ENCODE results near the gene MYH8.

MYH8 gene

DNA sequence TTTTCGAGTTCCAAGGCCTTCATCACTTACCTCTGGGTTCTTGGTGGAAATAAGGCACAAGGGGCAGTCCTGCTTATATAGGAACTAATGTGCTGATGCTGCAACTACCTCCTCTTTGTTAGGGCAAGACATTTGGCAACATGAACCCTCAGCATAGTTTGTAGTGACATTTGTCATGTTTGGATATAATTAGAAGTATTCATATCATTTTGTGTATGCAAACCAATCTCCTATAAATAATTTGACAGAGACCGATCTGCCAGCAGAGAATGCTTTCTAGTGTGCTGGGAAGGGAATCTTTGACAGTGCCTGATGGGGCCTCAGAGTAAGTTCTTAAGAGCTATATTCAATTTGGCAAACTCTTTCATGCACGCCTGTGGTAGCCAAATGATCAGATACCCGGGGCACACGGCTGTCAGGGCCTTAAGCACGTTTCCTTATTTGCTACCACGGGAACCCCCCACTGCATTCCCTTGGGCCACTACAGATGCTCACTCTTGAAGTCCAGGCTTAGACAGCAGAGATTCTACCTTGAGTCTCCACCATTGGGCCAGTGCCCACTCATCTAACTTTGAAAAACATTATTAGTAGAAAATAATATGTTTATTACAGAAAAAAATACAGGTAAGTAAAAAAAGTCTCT is at the start of gene MYH8:
Gene MYH8, minus strand, starts transcription at position 51 of the 643 bp plus-strand sequence. CDS start 1,723 bp downstream, outside the sequence.
- DNase-seq: no peak

DNA sequence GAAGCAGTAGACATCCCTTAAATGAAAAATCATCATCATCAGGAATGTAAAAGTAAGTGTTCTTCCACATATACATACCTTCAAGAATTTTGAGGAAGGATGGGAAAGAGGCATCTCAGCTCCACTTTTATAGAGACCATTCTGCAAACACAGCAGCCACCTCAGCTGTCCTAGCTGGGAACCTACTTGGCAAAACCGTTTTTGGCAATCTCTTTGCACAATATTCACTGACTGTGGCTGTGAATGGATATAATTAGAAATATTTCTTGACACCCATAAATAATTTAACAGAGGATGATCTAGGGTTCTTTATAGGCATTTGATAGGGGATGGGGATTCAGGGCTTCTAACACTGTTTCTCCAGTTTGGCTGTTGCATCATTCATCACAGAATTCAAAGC is 47.7 kb upstream of the MYH8 start, which contains the start of gene MYH4:
Gene MYH4, minus strand, starts transcription at position 101 of the 400 bp plus-strand sequence. CDS start 2,814 bp downstream, outside the sequence.
- no peak for DNase-seq

DNA sequence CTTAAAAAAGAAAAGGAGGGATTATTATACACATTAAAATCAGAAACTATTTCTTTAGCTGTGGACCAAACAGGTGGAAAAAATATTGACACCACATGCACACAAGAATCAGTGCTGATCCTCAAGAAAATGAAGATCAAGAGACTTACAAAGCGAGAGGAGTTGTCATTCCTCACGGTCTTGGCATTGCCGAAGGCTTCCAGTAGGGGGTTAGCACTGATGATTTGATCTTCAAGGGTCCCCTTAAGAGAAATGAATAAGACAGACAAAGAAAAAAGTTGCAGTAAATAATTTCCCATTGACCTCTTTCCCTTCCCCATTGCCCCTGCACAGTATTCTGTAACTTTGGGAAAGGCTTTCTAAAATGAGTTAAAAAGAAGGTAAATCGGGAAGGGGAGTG is 41.7 kb upstream of the MYH8 start:
- DNase-seq: no peak

DNA sequence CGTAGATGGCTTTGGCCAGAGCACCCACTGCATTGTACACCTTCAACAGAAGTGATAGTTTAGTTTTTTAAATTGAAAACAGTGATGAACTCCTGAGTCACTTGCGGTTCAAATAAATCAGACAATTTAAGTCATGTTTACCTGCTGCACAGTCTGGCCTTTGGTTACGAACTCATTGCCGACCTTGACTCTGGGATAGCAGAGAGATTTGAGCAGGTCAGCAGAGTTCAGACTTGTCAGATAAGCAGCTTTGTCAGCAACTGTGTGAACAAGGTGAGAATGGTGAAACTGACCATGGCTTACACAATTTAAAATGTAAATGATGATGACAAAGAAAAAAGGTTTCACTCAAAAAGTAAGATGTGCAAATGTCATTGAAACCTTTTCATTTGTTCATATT is 38.3 kb upstream of the MYH8 start:
- no peak for DNase-seq

DNA sequence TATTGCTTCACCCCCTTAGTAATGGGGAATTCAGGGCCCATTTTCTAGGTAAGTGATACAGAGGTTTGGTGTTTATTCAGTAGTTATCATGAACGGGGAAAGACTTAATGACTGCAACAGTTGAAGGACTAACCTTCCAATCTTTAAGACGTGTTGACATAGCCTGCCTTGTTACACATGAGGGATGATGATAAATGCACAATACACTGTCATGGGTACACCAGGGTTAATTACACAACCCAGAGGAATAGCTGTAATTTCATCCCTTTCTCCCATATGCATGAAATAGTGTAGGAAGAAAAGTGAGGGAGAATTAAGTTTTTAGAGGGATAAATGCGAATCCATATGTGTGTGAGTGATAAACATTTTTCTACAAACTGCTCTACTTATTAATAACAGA is 37.0 kb upstream of the MYH8 start:
- DNase-seq: no peak

DNA sequence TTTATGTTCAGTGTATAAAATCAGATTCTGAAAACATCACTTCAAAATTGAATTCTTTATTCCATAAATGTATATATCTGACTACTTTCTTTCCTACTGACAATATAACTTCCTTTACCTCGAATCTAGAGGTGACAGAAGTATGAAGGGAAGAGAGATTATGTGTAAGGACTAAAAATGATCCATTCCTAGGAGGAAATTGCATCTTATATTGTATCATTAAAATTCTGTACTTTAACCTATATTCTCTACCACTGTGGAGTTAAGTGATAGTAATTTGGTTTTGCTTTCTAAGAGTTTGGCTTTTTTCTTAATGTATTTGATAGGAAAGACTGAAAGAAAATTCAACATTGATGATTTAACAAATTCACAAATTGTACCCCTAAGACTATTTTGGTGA is 36.2 kb upstream of the MYH8 start:
- no peak for DNase-seq

DNA sequence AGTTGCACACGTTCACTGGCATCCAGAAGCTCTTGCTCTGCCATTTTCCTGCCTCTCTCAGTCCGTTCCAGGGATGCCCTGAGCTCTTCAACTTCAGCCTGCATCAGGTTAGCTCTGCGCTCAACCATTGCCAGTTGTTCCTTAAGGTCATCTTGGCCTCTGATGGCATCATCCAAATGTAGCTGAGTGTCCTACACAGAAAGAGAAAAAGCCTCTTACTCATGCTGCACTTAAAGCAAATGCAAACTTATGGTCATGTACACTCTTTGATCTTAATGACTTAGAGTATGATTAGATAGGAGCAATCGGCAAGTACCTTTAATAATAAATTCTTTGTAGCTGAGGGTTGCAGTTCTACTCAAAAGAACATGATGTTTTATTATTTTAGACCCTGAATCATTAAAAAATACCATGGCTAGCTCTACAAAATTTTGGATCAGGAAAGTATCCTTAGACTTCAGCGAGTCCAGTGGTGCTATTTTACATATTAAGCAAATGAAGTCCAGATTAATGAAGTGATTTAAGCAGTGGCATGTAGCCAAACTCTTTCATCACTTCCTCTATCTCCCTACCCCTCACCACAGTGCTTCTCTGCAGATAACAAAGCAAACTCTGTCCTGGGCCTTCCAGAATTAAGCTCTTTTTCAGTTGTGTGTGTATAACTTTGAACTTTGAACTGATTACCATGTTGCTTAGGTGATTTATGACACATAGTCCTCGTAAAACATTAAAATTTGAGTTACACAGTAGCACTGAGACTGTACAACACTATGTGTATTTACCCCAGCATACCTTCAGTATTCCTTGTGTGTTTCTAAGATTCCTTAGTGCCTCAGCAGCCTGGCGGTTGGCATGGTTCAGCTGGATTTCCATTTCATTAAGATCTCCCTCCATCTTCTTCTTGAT is 25.5 kb upstream of the MYH8 start:
- DNase-seq: no peak

DNA sequence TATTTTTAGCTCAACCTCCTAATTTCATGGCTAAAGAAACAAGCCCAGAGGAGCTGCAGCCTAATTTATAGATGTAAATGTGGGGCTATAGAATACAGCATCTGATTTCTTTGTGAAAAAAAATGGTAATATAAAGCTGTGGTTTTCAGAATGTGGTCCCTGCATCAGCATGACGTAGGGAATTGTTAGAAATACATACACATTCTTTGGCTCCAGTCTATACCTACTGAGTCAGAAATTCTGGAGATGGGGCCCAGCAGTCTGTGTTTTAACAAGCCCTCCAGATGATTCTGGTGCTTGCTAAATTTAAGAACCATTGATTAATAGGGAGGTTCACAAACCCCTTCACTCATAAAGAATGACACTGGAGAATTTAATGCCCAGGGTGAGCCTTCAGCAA is 18.1 kb upstream of the MYH8 start:
- no peak for DNase-seq

DNA sequence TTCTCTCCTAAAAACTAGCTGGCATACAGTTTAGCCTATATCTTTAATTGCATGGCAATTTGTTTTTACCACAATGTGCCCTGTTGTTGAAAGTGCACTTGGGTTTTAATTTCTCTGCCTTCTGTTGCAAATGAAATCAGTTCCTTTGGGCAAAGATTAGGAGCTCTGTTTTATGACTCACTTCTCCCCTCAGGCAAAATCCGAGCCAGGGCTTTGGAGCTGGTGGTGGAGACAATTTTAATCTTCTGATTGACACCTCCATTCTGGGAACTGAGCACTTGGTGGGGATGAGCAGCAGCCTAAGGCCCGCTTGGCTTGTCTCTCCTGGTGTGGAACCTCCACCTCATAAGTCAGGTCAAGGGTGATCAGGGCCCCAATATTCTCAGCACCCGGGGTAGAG is 13.3 kb upstream of the MYH8 start:
- no peak for DNase-seq

DNA sequence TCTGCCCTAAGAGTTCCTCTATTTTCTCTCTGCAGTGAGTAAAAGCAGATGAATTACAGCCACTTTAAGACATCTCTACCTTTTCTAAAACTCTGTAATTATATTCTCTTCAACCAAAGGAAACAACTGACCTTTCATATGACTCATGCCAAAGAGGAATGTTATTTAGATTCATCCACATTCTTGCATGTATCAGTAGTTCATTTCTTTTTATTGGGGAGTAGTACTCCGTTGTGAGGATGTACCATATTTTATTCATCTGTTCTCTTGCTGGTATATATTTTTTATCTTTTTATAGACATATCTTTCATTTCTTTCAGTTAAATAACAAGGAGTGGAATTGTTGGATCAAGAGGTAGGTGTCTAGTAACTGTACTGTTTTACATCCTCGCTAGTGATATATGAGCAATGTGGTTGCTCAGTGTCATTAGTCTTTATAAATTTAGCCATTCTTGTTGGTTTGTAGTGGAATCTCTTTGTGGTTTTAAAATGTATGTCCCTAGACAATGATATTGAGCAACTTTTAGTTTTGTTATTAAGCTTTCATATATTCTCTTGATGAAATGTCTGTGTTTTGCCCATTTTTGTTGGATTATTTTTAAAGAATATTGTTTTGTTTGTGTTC is 7.8 kb upstream of the MYH8 start:
- DNase-seq: no peak

DNA sequence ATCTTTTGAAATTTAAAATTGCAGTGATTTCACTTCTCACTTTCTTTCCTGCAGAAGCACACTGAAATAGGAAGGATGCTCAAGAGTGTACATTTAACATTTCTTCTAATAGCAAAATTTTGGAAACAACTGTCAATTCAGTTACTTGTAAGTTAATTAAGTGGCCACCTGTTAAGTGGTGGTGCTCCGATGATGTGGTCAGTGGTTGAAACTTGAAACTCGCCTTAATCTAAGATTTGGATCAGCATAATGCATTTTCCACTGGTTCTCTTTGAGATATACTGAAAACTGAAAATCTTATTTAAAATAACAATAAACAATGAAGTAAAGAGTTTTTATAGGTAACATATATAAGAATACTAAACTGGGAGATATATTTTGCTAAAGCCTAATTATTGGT is 7.0 kb upstream of the MYH8 start:
- DNase-seq: no peak

DNA sequence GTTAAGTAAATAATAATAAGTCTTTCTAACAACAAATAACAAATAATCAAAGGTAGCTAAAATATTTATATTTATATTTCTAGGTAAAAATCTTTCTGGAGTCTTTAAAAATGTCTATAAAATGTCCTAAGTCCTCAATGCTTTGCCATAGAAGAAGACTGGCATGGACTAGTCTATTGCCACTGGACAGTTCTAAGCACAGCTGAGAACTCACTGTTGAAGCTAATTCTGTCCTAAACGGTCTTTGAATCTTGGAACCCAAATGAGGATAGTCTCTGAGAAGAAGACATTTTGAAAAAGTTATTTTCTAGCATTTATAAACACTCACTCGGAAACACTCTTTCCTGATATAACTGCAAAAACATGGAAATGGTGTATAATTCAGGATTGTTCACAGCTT is 539 bp downstream of the MYH8 start:
- no peak for DNase-seq

DNA sequence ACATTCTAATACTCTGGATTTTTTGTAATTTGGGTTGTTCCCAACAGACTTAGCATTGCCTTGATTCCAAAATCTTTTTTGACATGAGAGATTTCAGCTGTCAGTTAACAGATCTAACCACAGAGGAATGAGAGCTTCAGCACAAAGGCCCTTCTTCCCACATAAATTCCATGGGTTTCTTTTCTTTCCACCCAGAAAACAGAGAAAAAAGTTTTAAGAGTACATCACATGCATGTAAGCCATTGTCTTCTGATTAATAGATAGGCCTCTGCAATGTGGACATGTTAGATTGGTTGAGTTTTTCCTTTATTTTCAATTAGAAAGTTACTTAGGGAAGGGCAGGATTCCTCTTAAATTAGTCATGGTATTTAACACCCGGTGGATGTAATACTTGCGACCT is 939 bp downstream of the MYH8 start:
- no peak for DNase-seq

DNA sequence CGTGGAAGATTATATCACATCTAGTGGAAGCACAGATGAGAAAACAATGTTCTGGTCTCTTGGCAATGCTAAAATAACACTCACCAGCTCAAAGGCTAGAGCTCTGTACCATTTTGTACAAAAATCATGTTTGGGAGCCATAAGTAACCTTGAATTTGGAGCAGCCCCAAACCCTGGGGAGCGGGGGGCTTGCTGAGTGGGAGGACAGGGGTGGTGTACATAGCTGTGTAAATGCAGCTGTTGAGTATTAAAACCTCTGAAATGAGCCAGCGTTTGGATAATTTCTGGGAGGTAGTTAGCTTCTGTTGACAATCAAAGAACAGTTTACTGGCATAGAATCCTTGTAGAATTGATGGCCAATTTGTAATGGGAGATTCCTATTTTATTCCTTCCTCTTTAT is 4.3 kb downstream of the MYH8 start:
- DNase-seq: no peak

DNA sequence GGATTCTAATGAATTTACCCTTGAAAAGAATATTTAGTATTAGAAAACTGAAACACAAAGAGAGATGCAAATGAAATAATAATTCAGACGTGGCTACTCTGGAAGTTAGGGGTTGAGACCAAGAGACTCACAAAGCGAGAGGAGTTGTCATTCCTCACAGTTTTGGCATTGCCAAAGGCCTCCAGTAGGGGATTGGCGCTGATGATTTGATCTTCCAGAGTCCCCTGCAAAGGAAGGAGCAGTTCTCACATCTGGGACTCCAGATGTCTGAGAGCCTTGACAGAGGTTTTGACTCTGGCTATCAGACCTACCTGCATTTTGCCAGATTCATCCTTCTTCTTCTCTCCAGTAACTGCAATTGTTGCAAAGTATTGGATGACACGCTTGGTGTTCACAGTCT is 6.6 kb downstream of the MYH8 start:
- no peak for DNase-seq

DNA sequence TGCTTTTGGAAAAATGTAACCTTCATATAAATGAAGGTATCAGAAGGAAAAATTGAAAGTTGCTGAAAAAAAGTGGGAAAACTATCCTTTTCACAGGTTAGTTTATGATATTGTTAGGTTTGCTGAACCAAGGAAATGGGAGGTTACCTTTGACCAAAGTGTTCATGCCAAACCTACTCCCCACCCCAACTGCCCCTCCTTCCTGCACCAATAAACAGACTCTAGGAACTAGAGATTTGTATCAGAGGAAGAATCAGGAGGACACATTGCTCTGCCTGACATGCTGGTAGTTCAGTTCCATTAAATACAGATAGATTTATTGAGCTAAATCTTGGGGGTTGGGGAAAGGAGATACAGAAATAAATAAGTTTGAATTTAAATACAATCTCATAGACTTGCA is 18.2 kb downstream of the MYH8 start:
- no peak for DNase-seq

DNA sequence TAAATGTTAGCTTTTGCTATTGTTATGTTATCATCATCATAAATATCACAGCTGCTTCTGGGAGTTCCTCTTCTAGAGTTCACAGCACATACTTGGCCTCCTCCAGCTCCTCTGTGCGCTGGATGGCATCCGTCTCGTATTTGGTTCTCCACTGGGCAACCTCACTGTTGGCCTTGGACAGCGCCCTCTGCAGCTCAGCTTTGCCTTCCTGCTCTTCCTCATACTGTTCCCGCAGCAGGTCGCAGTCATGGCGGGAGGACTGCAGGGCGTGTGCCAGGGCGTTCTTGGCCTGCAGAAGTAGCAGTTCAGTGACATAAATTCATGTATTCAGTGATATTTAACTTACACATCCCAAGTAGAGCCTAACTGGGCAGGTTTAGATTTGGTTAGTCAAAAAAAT is 23.4 kb downstream of the MYH8 start:
- no peak for DNase-seq

DNA sequence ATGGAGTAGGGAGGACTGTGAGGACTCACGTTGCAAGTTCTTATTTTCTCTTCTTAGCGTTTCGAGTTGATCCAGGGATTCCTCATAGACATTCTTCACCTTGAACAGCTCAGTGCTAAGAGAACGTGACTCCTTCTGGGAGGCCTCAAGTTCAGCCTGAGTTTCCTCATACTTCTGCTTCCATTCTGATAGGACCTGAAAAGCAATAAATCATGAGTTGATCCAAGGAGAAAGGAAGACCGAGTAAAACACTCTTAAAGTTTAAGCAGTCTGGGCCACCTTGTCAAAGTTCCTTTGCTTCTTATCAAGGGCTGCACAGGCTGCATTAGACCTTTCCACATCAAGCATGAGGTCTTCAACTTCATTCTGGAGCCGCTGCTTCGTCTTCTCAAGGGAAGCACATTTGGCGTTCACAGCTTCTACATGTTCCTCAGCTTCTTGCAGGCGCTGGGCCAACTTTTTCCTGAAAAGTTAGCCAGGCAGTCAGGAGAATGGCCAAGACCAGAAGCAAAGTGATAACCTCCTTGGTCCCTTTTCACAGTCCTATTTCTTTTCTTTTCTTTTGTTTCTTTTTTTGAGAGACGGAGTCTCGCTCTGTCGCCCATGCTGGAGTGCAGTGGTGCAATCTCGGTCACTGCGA is 25.1 kb downstream of the MYH8 start:
- no peak for DNase-seq

DNA sequence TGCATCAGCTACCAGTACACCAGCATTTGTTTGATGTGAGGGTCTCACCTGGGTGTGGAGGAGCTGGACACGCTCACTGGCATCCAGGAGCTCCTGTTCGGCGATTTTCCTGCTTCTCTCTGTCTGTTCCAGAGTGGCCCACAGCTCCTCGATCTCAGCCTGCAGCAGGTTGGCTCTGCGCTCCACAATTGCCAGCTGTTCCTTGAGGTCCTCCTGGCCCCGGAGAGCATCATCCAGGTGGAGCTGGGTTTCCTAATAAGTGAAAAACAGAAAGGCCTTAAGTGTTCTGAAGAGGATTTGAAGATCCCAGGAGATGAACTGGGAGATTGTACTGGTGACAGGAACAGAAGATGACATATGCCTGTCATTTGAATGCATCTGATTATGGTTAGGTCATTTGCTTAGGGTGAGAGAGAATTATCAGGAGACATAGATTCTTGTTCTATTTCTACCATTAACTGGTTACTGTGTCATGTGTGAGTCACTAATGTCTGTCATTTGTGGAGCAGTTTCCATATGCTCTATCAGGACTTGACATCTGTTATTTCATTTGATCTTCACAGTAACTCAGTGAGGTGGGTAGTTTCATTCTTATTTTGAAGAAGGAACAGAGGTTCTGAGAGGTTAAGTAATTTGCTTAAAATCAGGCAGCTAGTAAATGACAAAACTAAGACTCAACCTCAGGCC is 27.4 kb downstream of the MYH8 start:
- no peak for DNase-seq

DNA sequence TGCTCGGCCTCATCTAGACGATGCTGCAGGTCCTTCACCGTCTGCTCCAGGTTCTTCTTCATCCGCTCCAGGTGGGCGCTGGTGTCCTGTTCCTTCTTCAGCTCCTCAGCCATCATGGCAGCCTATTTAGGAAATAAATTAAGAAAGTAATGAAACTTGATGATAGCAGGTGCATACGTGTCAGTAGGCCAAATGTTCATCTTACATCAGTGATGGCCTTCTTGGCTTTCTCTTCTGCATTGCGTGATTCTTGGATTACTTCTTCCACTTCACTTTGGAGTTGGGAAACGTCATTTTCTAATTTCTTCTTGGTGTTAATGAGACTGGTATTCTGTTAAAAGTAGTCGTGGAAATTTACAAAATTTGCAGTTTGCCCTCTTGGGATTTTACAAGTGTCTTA is 28.9 kb downstream of the MYH8 start:
- DNase-seq: no peak

DNA sequence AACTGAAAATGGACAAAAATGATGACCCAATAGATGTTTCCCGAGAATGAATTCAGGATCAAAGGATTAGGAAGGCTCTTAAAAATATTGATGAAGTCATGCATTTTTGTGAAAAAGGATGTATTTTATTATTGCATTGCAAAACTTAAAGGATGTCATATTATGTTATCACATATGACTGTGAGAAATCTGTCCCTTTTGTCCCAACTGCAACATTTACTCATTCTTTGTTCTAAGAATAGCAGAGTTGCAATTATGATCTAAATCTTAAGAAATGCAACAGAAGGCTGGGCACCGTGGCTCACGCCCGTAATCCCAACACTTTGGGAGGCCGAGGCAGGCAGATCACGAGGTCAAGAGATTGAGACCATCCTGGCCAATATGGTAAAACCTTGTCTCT is 35.9 kb downstream of the MYH8 start:
- DNase-seq: no peak

DNA sequence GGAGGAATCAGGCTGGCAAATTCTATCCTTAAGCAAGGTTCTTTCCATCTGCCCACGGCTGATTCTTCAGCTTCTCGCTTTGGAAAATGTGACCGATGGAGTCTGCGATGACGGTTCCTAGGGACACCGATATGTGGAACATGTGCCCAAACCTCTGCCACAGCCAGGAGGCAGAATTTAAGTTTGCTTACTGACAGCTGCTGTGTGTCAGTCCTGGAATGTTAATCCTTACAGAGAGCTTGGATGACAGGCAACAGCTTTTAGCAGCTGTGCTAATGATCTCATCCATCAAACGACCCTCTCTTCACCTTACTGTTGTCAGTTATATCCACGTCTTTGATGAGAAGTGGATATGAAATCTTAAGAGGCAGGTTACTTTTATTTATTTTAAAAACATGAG is 37.6 kb downstream of the MYH8 start:
- DNase-seq: no peak

All from stimulated activated CD4-positive, alpha-beta T cell treated with anti-CD3 and anti-CD28 coated beads, Interleukin-2, amount 100 ng/mL, for 24 hours (primary cell).